ENCODE measurements around the gene HNMT. TPM values are rescaled to one million over a fixed set of nuclear protein-coding genes. Genes with fewer than 3 reads are reported as not detected.
"Not testable (repeated sequence)": the region's sequence is repeated elsewhere in the genome, so short reads cannot be mapped to it uniquely, and the experiment has no call there.

HNMT gene
- polyA plus RNA-seq (2013, experiment 1 of 2; ENCODE audit: insufficient read length): 12.5 TPM
- polyA plus RNA-seq (2013, experiment 2 of 2; ENCODE audit: insufficient read length): 13.8 TPM

DNA sequence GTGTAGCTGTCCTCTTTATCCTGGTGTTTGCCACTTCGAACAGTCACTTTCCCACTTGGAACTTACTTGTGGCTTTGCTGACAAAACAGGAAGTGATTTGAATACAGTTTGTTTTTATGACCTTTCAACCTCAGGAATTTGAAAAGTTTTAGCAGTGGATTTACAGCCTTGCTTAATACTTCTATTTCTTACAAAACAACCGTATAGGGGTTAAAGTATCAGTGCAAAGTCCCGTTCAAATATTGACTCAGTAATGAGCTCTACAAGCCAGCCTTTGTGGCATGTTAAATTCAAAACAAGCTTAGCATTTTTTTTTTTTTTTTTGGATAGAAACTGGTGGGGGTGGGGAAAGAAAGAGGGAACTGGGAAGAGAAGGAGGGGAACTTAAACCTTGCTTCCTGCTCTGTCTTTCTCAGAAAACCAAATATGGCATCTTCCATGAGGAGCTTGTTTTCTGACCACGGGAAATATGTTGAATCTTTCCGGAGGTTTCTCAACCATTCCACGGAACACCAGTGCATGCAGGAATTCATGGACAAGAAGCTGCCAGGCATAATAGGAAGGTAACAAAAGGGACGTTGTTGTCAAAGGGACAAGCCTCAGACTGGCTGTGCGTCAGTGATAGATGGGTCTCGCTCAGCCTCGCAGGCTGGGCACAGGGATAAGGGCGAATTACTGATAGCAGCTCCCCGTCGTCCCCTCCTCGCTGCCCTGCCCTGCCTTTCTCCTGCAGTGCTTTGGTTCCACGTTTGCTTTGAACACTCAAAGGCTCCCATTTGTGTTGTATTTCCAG, at the start of gene HNMT:
Gene HNMT (plus strand): TSS at position 408 of the 793 bp plus-strand sequence. CDS start 19 bp downstream, at position 427.
- peak; percentile 75 for DNase-seq

DNA sequence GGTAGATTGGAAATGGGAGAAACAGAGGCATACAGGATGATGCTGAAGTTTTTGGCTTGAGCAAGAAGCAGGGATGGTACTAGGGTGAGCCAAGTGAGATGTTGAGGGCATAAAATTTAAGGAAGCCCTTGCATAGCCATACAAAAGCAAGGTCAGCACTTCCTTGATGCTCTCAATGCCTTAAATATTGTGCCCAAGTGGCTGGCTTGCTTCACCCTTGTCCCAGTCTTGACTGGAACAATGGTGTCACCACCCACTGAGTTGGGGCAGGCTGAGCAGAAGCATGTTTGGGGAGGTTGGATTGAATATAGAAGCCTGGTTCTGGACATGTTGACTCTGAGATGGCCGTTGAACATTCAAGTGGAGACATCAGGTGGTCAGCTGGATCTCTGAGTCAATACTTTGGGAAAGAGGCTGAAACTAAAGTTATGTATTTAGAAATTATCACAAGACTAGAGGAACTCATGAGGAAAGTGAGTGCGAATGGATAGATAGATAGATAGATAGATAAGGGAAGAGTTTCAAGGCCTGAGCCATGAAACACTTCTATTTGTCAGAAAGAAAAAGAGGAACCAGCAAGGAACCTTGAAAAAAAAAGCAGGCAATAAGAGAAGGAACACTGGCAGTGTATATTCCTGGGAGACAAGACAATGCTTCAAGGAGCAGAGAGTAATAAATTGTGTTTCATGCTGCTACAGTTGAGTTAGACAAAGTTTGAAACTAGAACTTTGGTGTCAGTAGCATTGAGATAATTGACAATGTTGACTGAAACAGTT, 43.0 kb upstream of the HNMT start:
- no peak for DNase-seq

DNA sequence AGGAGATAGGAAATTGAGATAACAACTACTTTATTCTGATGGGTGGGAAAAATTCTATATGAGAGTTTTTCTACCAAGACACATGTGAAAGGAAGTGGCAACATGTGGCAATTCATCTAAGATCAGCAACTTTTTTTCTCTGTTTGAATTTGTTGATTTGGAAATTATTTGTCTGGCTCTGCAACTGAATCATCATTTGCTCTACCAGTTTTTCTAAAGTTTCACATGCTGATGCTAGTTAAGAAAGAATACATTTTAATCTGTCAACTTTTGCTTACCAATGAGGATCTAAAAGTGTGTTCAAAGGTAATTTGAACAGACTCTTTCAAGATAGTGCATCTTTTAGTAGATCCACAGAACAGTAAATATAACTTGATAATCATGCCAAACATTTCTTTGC, 42.1 kb upstream of the HNMT start:
- DNase-seq: not testable (repeated sequence)

DNA sequence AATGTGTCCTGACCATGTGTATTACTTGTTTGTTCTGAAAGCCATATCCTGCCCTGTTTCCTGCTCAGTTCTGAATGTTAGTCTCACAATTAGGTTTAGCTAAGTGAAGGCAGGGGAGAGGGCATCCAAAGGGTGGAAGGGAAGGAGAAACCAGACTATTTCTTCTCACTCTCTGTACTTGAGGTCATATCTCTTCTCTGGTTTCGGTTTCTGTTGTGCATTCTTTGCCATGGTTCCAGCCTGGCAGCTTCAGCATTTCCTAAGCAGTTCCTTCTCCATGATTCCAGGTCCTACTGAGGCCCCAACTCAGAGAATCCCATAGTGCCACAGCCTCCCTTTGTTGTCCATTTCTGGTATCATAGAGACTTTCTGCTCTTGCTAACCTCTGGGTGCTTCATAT, 40.3 kb upstream of the HNMT start:
- no peak for DNase-seq

GRCh38 chr2:137925599-137925998, 38.7 kb upstream of the HNMT start:
- no peak for DNase-seq

DNA sequence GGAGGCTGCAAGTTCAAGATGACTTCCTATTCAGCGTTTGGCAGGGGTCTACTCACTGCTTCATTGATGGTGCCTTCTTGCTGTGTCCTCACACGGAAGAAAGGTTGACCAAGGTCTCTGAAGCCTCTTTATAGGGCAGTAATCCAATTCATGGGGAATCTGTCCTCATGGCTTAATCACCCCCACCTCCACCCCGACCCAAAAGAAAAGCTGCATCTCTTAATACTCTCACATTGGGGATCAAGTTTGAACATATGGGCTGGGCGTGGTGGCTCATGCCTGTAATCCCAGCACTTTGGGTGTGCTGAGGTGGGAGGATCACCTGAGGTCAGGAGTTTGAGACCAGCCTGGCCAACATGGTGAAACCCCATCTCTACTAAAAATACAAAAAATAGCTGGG, 36.4 kb upstream of the HNMT start:
- no peak for DNase-seq

GRCh38 chr2:137928547-137929518, 35.4 kb upstream of the HNMT start:
- peak; percentile 92 for DNase-seq

DNA sequence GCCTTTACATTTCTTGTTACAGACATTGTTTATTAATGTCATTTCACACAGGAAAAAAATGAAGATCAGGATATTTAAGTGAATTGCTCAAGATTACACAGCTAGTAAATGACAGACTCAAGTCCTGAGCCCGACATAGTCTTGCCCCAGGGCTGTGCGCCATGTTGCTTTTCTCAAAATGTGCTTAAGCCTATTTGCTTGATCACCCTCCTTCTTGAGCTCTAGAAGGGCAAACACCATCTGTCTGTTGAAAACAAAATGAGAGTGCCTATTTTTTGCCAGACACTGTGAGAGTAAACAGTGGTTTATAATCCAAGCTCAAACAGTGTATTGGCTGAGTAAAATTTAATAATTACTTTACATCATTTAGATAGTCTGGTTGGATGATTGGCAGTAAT, 34.8 kb upstream of the HNMT start:
- no peak for DNase-seq

- DNase-seq: no peak
Observed at GRCh38 chr2:137930146-137930545, 34.1 kb upstream of the HNMT start.

DNA sequence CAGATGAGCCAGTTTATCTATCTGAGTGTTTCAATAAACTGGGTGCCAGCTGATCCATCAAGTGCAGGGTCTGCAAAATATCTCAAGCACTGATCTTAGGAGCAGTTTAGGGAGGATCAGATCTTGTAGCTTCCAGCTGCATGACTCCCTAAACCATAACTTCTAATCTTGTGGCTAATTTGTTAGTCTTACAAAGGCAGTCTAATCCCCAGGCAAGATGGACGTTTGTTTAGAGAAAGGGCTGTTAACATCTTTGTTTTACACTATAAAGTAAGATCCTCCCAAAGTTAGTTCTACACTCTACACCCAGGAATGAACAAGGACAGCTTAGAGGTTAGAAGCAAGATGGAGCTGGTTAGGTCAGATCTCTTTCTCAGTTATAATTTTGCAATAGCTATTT, 28.7 kb upstream of the HNMT start:
- DNase-seq: no peak

- no peak for DNase-seq
Observed at GRCh38 chr2:137937246-137937645, 27.0 kb upstream of the HNMT start.

DNA sequence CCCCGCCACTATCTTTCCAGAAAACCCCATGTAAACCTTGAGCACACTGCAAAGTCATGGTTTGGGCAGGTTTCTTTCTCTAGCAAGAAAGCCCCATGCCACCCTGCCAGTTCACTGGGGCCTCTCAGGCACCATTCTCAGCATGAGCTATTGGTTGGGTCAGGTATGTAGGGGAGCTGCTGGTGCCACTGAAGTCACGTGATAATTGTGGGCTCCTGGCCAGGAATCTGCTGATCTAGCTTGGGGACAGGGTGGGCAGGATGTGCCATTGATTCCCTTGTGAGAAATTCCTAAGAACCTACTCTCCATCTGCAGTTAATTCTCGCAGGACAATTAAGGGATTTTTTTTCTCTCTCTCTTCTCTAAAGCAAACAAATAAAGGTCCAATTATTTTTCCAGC, 26.5 kb upstream of the HNMT start:
- peak; percentile 25 for DNase-seq

- DNase-seq: peak; percentile 57
Observed at GRCh38 chr2:137938204-137938603, 26.1 kb upstream of the HNMT start.

- DNase-seq: no peak
Observed at GRCh38 chr2:137939026-137939425, 25.2 kb upstream of the HNMT start.

DNA sequence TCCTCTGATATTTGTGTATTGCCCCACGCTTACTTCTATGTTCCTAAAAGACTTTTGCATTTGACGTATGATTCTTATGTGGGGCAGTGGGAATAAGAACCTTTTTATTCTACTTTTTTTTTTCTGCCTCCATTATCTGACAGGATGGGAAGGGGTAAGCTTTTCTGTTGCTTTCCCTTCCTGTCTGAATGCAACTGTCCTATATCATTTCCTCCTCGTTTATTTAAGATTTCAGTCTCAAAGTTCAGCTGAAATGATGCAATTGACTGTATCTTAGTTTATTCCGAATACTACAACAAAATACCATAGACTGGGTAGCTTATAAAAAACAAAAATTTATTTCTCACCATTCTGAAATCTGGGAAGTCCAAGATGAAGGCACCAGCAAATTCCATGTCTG, 24.1 kb upstream of the HNMT start:
- DNase-seq: no peak

DNA sequence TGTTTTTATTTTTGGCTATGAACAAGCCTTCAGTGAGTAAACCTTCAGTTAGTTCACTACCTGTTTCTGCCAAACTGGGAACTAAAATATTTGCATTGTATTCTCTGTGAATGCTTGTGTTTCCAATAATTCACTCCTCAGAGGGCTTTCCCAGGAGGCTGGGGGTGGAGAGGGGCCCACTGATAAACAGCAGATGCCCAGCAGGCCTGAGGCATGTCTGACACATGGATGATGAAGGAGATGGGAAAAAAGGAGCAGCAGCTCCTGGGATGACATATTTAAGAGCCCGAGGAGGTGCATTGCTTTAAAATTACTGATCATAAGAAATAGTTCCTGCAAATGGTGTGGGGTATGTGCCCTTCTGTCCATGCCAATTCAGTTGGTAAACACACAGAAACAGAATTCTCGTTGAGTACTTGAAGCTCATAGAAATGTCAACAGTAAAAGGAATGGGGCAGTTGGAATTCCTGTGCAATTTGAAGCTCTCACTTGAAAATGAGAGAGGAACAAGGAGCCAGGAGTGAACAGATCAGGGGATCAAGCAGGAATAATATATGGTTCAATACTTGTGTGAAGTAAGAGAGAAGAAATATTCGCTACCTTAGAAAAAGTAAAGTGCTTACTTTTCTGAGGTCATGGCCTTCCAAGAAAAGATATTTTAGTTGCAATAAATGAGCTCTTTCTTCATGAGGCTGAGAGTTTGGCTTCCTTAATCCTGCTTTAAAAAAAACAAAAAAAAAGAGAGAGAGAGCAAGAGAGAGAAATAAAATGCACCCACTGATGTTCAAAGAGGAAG, 22.0 kb upstream of the HNMT start:
- DNase-seq: no peak

DNA sequence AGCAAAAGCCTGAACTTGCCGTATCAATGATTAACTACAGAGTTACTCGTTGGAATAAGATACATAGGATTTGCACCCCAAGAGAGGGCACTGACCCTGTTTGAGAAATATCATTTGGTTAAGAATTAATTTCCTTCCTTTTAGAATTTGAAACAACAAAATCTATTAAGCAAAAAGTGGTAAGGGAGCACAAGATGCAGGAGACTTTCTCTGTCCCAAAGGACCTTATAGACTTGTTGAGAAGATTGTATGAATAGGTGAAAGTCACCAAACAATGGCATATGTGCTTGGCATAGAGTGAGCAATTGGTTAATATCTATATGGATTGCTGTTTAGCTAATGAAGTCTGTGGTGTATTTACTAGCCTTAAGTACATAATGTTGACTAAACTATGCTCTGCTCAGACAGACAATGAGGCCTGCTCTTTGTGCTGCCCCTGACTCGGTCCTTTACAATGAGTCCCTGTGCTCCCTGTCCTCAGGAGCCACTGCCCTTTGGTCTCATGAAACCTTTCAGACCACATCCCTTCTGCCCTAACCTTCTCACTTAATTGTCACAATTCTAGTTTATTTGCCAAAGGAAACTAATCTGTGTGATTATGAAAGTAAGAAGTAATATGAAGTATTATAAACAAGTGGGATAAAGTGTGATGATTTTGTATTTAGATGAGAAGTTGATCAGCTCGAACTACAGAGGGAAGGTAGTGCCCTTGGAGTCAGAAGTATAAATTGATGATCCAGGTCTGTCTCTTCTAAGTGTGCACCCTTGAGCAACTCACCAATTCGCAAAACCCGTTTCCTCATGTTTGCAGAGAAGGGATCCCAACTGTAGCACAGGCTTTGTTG, 21.2 kb upstream of the HNMT start:
- DNase-seq: no peak

- no peak for DNase-seq
Observed at GRCh38 chr2:137943678-137944347, 20.5 kb upstream of the HNMT start.

GRCh38 chr2:137944714-137945113, 19.6 kb upstream of the HNMT start:
- DNase-seq: no peak

DNA sequence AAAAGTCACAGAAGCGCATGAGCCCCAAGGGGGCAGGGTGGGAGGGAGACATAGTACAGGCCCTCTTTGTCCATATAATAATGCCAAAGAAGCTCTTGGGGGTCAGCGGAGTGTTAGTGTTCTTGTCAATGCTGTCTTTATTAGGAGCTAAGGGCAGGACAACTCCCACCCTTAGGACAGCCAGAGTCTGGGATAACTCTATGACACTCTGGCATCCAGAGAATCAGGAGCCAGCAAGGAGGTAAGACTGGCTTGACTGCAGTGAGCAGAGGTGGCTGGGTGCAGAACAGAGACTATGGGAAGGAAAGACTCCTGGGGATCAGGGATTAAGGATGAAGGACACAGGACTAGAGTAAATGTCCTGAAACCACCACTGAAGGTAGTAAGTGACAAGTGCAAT, 19.0 kb upstream of the HNMT start:
- DNase-seq: no peak

Measured in fibroblast of skin of scalp (primary cell).